GM12873 (cell line): ENCODE measurements around the gene C12orf57.

Experiments used
- CTCF ChIP-seq: IDR thresholded peaks from 2 replicates; pipeline ENCODE4 v1.5.1; 2012; ENCODE audit warnings: low read depth, mild to moderate bottlenecking, moderate library complexity, low read length, control low read depth; ENCODE audit not compliant: insufficient read depth; ENCODE audit errors: missing control alignments

The C12orf57 gene

GRCh38 chr12:6953442-6954315 is 9.9 kb downstream of the C12orf57 start:
- no peak for TF ChIP-seq CTCF

- no peak for TF ChIP-seq CTCF
Measured at GRCh38 chr12:6954316-6955107, 10.7 kb downstream of the C12orf57 start.

DNA sequence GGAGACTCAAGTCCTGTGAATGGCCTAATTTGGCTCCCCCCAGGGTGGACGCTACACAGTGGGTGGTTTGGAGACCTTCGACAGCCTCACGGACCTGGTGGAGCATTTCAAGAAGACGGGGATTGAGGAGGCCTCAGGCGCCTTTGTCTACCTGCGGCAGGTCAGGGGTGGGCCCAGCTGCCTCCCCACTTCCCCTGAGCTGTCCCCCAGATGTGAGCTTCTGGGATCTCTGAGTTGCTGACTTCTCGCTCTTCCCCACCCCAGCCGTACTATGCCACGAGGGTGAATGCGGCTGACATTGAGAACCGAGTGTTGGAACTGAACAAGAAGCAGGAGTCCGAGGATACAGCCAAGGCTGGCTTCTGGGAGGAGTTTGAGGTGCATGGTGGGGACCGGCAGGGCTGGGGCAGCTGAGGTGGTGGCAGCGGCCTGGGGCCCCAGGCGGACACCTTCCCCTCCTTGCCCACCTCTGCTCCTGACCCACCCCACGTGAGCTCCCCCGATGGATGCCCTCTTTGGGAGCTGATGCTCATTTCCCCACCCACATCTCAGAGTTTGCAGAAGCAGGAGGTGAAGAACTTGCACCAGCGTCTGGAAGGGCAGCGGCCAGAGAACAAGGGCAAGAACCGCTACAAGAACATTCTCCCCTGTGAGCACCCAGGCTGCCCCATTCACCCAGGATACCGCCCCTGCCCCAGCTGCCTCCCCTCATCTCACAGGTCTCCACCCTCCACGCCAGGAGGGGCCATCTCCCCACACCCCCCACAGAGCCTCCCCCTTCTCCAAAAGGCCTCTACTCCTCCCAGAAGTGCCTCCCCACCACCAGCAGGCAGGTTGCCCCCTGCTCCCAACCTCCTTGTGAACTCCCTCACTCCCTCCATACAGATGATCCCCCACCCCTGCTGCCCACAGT is 11.5 kb downstream of the C12orf57 start:
- TF ChIP-seq CTCF: no peak

DNA sequence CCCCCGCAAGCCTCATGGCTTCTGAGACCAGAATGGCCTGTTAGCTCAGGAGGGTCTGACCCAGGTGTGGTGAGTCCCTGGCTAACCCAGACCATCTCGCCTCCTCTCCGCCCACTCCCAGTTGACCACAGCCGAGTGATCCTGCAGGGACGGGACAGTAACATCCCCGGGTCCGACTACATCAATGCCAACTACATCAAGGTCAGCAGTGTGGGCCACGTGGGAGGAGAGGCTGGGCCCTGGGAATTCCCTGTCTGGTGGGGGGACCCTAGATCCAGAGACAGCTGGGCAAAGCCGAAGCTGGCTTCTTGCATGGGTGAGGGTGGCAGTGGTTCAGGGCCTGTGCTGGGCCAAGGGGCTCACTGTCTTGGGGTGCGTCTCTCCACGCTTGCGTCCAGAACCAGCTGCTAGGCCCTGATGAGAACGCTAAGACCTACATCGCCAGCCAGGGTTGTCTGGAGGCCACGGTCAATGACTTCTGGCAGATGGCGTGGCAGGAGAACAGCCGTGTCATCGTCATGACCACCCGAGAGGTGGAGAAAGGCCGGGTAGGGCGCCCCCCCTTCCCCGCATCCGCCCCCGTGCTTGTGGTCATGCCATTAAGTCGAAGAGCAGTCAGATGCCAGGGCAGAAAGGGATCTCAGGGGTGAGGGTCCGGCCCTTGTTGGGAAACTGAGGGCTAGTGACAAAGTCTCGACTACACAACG is 12.4 kb downstream of the C12orf57 start:
- no peak for TF ChIP-seq CTCF

- TF ChIP-seq CTCF: no peak
Measured at GRCh38 chr12:6957151-6957701, 13.4 kb downstream of the C12orf57 start.

DNA sequence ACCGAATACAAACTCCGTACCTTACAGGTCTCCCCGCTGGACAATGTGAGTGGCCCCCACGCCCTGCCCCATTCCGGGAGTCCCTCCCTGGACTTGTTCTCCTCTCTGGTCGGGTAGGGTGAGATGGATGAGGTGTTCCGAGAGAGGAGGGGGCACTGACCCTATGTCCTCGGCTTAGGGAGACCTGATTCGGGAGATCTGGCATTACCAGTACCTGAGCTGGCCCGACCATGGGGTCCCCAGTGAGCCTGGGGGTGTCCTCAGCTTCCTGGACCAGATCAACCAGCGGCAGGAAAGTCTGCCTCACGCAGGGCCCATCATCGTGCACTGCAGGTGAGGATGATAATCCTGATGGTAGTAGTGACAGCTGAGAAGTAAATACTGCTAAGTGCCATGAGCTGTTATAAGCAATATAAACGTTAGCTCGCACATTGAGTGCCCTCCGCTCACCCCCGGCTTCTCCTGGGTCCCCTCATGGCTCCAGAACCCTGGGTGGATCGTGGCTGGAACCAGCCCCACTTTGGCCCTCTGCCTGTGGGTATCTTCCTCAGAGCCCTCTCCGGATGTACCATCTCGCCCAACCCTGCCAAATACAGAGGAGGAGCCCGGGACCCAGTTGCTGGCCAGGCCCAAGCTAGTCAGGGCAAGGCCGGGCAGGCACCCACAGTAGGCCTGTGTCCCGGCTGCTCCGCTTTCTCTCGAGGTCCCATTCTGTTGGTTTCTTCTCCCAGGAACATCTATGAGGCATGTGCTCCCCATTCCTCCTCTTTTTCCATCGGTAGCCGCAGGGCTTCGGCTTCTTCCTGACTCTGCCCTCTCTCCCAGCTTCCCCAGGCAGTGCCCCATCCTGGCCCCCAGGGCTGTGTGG is 14.2 kb downstream of the C12orf57 start:
- no peak for TF ChIP-seq CTCF
